HG02981 (cell line): Measurements from ENCODE around the gene AHNAK.
"Not testable (repeated sequence)": the region's sequence is repeated elsewhere in the genome, so short reads cannot be mapped to it uniquely, and the experiment has no call there.

ENCODE experiments used
- ATAC-seq: cut with Tn5 transposase; IDR thresholded peaks from one replicate; pipeline ENCODE4 v1.9.1; 2021; ENCODE audit warnings: mild to moderate bottlenecking, moderate library complexity; ENCODE audit not compliant: unreplicated experiment

Gene AHNAK

DNA sequence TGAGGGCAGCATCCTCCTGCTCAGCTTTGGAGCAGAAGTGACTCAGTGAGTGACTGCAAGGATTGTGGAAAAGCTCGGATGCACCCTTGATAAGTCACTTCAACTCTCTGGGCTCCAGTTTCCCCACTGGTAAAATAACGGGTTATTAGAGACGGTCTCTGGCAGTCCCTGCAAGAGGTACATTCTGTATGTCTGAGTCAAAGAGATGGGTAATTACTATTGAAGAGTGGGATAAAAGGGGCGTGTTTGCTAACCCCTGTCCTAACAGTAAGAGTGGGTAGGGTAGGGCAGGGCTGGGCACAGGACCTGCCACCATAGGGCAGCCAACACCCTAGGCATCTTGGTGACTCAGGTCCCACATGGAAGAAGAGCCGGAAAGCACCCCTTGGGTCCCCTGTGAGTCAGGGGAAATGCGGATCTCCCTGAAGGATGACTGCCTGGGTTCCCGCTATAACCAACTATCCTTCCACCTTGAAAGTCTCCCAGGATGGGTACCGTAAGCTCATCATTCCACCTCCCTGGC lies 7.3 kb upstream of the AHNAK start:
- ATAC-seq = no peak

DNA sequence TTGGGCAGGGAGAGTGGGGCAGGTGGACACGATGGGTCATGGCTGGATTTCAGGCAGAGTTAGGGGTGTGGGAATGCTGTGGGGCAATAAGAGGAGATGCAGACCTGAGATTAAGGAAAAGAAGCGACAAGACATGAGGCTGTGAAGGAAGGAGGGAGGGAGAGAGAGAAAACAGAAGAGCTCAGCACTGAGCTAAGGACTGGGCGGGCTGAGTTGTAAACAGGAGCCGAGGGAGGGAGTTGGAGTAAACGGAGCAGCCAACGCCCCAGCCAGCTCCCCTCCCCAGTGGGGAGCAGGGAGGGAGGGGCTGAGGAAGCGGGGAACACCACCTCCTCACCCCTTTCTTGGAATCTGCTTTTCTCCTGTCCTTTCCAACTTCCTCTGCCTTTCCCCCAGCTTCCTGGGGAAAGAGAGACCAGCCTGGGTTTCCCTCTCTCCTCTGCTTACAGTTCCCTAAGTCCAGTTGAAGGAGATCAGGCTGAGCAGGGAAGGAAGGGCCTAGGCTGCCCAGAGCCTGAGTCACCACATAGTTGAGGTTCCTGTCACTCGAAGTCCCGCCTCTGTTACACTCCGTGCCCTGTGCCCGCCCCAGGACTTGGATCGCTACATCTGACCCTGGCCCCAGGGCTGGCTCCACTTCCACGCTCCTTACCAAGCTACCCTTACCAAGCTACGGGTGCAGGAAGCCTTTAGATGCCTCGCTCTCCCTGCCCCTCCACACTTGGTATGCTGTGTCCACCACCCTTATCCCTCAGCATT lies 6.7 kb upstream of the AHNAK start:
- ATAC-seq = no peak

DNA sequence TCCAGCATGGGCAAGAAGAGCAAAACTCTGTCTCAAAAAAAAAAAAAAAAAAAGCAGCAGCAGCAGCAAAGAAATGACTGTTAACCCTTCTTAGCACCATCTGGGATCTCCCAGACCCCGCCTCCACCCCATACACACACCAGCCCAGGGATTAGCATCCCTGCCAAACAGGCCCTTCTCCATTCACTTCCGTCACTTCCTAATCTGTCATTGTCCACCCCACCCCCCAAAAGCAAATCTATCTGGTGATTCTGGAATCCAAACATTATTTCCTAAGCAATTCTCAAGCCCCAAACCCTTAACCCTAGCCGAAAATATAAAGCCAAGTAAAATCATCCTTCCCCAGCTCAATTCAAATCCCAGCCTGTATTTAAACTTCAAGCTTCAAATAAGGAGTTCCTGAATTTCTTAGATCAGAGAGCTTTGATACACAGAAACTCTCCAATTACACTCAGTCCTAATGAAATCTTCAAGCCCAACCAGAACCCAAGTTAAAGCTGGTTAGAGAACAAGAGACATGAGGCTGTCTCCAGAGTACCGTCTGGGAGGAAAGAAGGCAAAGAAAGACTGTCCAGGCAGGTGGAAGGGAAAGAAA lies 6.0 kb upstream of the AHNAK start:
- no peak for ATAC-seq

DNA sequence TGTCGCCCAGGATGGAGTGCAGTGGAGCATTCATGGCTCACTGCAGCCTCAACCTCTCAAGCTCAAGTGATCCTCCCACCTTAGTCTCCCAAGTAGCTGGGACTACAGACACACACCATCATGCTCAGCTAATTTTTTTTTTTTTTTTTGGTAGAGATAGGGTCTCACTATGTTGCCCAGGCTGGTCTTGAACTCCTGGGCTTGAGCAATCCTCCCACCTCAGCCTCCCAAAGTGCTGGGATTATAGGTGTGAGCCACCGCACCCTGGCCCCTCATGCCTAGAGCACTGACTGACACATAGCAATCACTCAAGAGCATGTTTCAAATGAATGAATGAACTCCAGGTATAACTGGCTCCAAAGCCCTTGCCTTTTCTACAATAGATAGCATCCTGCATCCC lies 3.9 kb upstream of the AHNAK start:
- not testable (repeated sequence) for ATAC-seq

DNA sequence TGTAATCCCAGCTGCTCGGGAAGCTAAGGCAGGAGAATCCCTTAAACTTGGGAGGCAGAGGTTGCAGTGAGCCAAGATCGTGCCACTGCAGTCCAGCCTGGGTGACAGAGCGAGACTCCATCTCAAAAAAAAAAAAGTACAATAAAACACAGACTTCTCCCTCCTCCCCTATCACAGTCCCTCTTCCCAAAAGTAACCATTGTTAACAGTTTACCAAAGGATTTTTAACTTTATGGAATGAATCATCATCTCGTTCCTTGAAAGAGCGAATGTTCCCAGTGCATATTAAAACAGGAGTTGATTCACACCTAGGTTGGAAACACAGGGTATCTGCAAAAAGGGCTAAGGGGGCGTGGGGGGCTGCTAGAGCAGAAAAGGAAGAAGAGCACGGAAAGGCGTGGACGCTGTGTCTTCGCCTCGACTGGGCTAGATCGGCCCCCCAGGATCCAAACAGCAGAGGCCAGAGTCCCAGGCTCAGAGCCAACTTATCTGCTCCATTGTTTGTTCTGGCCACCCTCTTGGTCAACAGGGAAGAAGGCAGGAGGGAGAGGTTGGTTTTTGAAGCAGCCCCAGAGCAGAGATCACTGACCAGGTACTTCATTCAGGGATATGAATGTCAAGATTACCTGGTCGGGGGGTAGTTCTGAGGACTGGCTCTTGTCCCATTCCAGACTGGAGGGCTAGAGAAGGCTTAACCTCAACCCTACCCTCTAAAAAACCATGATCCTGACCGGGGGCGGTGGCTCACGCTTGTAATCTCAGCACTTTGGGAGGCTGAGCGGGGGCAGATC lies 2.1 kb upstream of the AHNAK start:
- ATAC-seq = no peak

DNA sequence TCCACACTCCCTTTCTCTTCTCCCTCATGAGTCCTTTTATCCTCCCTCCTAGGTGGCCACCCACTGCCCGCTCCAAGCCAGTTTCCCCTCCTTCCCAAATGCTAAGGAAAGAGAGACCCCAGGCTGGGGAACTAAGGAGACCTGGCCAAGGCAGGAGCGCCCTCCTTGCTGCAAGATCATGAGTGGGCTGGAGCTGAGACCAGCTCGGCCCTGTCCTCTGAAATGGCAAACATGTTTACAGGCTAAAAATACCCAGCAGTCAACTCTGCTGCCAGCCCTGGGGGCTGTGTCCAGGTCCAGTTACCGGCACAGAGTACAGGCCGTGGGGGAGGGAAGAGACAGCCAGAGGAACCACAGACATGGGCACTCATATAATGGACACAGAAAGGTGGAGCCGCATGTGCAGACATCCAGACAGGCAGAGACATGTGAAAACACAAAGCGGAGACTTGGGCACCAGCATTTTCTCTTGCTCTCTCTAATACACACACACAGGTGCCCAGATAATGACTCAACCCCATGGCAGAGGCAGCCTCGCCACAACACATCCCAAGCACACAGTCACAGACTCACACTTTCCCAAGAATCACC lies 1.2 kb upstream of the AHNAK start:
- ATAC-seq = no peak

DNA sequence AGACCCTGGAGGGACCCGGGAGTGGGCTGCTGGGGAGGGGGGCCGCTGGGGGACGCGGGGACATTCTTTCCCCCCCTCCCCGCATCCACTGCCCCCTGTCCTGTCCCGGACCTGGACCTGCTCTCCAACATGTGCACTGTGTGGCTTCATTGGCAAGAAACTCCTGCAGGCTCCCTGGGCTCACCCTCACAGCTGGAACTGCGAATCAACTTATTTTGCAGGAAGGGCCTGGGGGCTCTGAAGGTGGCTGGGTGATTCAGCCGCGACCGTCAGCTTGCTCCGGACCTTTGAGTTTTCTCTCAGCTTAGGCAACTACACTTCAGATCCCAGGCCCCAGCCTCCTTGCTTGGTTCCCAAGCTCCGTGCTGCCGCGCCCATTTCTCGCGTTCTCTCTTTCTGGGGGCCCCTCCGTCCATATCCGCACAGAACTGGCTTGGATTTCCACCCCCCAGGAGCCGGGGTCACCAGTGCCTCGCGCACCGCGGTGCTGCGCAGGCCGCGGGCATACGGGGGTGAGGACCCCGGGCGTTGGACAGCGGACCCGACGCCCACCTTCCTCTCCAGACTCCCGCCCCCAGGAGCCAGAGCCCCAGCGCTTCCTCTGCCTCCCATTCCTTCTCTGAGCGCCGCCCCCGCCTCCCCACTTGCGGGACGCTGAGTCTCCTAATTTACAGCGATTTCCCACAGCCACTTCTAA lies 471 bp upstream of the AHNAK start:
- ATAC-seq = no peak

DNA sequence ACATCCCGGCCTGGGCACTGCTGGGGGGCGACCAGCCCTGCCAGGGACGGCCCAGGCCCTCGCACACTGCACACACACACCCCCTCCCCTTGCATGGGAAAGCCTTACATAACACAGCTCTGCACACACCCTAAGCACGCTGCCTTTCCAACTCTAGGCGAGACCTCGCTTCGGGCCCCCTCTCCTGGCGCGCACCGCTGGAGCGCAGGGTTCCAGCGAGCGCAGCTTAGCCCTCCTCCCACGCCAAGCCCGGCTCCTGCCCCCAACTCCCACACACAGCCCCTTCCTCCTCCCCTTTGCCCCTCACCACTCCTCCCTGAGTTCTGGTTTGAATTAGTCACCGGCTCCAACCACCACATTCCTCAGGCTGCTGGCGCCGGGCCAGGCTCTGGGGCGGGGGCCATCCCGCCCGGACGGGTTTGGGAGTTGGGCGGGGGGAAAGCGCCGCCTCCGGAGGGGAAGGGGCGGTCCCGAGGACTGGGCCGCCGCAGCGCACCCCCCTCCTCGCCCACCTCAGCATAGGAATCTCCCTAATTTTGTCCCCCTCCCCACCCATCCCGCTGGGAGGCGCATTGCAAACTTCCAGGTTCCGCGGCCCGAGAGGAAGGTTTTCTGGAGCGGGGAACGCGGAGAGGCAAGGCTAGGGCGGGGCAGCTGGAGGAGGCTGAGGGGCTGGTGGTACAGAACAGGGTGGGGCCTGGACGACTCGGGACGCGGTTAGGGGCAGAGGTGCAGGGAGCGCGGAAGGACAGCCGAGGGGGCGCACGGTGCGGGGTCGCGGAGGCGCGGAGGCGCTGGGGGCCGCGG lies 966 bp downstream of the AHNAK start:
- no peak for ATAC-seq

DNA sequence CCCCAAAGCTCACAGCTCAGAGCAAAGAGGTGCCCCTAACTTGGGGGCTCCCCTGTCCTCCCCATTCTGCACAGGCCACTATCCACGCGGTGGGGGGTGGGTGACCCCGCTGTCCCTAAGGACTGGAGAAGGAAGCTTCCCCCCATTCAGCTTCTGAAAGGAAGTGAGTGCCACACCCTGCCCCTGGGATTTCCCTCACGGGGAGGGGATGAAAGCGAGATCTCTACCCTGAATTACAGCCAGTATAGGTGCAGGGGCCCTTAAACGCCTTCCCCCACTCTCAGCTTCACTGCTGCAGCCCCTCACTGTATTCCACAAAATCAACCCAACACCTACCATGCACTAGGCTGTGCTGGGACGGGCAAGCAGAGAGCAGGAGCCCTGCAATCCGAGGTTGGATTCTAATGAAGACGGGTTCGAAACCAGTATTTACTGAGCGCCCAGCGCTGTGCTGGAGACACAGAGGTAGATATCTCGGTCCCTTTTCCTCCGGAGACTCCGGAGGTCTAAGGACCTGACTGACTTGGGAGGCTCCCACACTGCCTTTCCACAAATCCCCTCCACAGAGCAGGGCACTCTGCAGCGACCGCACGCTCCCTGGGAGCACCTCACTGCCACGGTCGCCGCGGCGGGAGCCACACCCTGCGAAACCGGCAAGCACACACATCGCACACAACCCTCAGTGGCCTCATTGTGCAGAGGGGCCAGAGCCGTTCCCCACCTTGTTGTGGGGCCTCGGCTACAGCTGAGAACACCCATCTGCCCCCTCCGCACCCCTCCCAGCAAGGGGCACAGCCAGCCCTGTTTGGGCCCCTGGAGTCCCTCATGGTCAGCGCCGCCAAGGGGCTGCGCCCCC lies 1.8 kb downstream of the AHNAK start:
- ATAC-seq = no peak

DNA sequence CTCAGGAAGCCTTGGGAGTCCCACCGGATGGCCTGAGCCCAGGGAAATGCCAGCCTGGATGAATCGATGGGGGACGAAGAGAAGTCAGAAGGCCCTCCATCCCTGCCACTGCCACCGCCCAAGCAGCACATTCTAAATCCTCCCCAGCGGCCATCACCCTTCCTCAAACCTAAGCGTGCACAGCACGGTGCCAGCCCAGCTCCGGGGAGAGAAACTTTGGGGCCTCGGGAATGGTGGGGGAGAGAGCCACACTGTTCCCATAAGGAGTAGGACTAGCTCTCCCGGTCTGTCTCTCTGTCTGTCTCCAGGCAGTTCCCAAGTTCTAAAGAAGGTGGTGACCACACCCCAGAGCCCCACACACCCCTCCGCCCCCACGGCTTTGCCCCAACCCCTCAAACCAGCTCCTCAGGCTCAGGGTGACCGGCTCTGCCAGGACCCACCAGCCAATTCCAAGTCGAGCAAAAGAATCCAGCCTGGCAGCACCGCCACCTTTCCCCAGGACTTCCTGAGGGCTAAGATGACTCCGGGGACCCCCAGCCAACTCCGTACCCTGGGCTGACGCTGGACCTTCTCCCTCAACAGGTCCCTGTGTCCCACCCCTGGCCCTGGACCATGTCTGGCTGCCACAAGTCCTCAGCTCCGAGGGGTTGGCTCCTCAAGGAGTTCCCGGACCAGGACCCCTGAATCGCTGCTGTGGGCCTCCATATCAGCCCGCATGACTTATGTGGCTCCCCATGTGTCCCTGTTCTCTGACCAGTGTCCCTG lies 2.7 kb downstream of the AHNAK start:
- no peak for ATAC-seq

DNA sequence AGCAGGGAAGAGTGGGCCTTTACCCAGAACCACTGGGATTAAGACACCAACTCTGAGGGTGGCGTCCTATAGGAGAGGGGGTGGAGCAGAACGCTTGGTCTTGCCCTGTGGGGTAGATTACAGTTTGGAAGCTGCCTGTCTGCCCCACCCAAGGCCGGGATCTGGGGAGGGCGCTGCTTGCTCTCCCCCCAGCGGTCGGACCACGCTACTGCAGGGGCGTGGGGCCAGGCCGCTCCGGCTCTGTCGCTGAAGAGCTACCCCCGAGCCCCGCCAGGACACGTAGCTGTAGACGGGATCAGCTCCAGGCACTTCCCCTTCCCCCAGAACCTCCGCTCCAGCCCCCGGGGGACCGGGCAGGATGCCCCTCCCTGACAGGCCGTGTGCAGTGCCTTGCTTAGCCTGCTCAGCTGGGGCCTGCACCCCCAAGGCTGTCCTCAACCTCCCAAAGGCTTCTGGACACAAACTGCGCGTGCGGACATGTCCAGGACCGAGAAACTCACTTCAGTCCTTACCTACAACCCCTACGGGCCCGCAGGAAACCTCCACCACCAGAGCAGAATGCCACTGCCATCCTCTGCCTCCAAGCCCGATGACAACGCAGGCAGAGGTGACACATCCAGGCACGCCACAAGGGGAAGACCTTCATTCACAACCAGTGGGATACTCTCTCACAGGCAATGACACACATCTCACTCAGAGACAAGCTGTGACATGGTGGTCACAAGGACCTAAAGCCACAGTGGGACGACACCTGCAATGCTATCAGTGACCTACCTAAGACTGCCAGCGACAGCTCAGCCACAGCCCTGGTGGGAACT lies 3.6 kb downstream of the AHNAK start:
- no peak for ATAC-seq

DNA sequence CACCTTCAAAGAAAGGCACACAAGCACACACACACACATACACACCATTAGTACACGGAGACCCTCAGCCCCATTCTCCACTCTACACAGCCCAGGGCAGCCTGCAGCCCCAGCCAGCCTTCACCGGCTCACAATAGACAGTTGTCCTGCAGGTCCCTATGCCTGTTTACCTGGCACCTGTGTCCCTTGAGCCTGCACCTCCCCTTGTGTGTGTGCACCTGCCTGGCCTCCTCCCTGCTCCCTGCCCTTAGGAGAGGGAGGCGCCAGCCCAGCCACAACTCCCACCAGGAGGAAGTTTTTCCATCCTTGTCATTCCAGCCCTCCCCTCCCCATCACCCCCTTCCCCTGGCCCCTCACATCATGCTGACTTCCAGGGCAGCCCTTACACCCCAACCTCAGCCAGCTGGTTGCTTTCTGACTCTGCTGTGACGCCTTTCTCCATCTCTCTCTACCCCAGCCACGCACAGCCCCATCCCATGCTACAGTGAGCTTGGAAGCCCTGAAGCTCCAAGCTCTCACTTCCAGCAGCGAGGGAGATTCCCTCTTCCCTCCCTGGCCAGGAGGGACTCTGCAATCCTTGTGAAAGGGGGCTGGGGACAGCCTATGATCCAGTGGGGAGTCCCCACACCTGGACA lies 4.4 kb downstream of the AHNAK start:
- ATAC-seq = no peak

DNA sequence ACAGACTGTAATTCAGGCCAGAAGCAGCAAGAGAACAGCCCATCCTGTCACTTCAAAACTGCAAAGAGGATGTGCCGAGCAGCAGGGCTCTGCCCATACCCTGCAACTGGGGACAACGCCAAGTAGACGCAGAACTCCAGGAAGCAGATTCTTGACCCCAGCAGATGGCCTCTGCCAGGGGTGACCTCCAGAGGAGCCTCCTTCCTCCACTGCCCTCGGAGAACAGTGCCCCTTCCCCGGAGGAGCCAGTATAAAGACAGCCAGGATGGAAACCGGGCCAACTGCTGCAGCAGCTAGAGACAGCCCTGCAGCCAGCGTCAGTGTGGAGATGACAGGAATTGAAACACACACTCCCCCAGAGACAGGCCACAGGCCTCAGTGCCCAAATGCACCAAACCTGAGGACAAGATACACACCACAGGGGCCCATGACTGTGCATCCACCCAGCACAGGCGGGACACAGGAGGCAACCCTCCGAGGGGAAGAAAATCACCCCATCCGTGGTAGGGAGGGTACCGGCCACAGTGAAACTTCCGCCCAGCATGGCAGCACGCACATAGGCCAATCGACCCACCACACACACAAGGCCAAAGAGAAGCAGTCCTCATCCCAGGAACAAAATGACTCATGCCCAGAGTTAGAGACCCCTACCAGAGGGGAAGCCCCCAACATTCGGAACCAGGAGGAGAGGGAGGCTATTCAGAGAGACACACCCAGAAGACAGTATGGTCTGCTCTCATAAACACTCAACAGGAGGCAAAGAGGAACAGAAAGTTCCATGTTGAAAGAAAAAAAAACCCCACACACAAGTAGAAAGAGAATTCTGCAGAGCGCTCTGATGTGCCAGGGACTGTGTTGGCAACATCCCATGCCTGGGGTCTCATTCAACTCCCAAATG lies 5.6 kb downstream of the AHNAK start:
- peak; percentile 41 for ATAC-seq

DNA sequence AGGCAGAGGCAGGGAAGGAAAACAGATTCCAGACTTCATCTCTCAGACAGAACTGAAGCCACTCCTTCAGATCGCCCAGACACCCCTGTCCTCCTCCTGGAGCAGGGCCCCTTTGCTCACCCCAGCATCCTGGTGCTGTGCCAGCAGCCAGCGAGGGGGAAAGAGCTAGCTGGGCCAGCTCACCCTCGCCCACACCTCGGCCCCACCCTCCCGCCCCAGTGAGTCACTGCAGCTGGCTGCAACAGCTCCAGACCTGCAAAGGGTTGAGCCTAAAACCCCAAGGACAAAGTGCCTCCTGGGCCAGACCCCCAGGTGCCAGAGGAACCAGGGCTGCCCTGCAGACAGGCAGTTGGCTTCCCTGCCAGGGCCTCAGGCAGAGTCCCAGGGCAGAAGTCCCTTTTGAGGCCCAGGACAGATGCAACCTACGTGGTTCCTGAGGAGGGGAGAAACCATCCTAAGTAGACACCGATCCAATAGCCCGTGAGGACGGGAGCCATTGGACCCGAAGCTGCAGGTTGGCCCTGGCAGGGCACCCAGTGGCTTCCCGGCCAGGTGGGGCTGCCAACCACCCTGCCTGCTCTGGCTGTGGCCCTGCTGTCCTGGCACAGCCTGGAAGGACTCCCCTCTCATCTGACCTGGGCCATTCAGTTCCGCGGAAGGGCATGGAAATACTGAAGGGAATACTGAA lies 7.2 kb downstream of the AHNAK start:
- no peak for ATAC-seq

DNA sequence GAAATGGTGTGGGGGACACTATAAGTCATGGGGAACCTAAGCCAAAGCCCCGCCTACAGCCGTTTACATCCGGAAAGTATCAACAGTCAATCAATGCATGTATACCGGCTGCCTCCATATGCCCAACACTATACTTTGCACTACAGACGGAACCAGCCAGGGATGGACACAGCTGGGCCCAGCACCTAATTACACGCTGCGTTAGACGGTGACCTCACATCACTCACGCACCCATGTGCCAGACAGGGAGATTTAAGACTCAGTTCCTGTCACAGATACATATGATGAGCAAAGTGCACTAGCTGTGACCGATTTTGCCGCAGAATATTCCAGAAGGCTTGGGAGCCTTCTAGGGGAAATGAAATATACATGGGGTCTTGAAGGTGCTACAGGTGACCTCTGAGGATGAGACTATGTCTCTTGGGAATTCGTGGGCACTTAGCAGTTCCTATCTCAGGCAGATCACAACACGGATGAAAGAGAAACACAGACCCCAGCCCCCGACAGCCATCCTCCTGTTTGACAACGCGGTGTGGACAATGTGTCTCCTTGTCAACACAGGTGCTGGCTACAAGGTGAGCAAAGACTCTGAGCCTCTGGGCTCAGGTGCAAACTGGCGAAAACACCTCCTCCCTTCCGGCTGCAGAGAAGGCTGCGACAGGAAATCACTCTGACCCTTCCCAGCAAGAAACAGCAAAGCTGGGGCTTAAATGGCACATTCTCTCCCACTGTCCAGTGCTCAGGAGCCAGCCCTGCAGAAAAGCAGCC lies 8.0 kb downstream of the AHNAK start:
- ATAC-seq = no peak
